H1 (cell line): ENCODE data around the gene GLDC. TPM values are rescaled to one million over a fixed set of nuclear protein-coding genes. Genes with fewer than 3 reads are reported as not detected.
A peak's percentile ranks its signal among the peaks of the same experiment; 100 is the strongest.

Source experiments
- ASH2L ChIP-seq: fragments of 200-600, 300-600 bp; sonication (generic); IDR thresholded peaks from one replicate; pipeline ENCODE4 v1.7.1; 2017; ENCODE audit warnings: low read length
- ATF2 ChIP-seq: IDR thresholded peaks from 2 replicates; pipeline ENCODE4 v1.6.1; 2012; ENCODE audit warnings: low read length, inconsistent platforms
- BACH1 ChIP-seq: IDR thresholded peaks from 2 replicates; pipeline ENCODE4 v1.6.1; 2012; ENCODE audit warnings: low read length, improper control_type of control experiment
- BRCA1 ChIP-seq: IDR thresholded peaks from 2 replicates; pipeline ENCODE4 v1.6.1; 2012; ENCODE audit warnings: low read depth, low read length, improper control_type of control experiment
- CHD2 ChIP-seq: IDR thresholded peaks from 2 replicates; pipeline ENCODE4 v1.6.1; 2012; ENCODE audit warnings: low read length, improper control_type of control experiment
- CREB1 ChIP-seq: IDR thresholded peaks from 2 replicates; pipeline ENCODE4 v1.6.1; 2012; ENCODE audit warnings: inconsistent platforms
- E2F6 ChIP-seq: IDR thresholded peaks from 2 replicates; pipeline ENCODE4 v1.6.1; 2012; ENCODE audit warnings: inconsistent platforms
- EP300 ChIP-seq, 2 experiments: IDR thresholded peaks; 1 replicate in 1 of 2; 2 replicates in 1 of 2; pipeline ENCODE4 v1.6.1; 2011 to 2012; ENCODE audit warnings: low read depth in 2 of 2, low read length in 2 of 2, mild to moderate bottlenecking in 2 of 2, borderline replicate concordance in 1 of 2, inconsistent platforms in 1 of 2, moderate library complexity in 1 of 2
- GTF2F1 ChIP-seq: IDR thresholded peaks from 2 replicates; pipeline ENCODE4 v1.6.1; 2012; ENCODE audit warnings: low read depth, low read length, improper control_type of control experiment, borderline replicate concordance
- HDAC2 ChIP-seq, 2 experiments: fragments of 300-600 bp in 1 of 2; sonication (generic) in 1 of 2; IDR thresholded peaks; 2 replicates each; pipeline ENCODE4 v1.6.1; 2011 to 2012; ENCODE audit warnings: low read depth in 2 of 2, low read length in 2 of 2, mild to moderate bottlenecking in 2 of 2, moderate library complexity in 2 of 2, borderline replicate concordance in 1 of 2, inconsistent platforms in 1 of 2
- KDM4A ChIP-seq: IDR thresholded peaks from one replicate; pipeline ENCODE4 v1.7.1; 2012; ENCODE audit warnings: low read depth, mild to moderate bottlenecking, moderate library complexity, low read length, inconsistent platforms; ENCODE audit not compliant: severe bottlenecking
- MAX ChIP-seq: IDR thresholded peaks from 2 replicates; pipeline ENCODE4 v1.6.1; 2012; ENCODE audit warnings: inconsistent platforms
- NANOG ChIP-seq: IDR thresholded peaks from 2 replicates; pipeline ENCODE4 v1.6.1; 2011; ENCODE audit warnings: low read length, low read depth, mild to moderate bottlenecking, inconsistent platforms; ENCODE audit not compliant: insufficient read depth, poor library complexity, severe bottlenecking
- NRF1 ChIP-seq: IDR thresholded peaks from 2 replicates; pipeline ENCODE4 v1.6.1; 2011; ENCODE audit warnings: mild to moderate bottlenecking, low read depth, low read length, improper control_type of control experiment
- POLR2A ChIP-seq, 2 experiments: IDR thresholded peaks; 1 replicate in 1 of 2; 2 replicates in 1 of 2; pipeline ENCODE4 v1.6.1; 2011; ENCODE audit warnings: low read depth in 2 of 2, low read length in 2 of 2, mild to moderate bottlenecking in 2 of 2; ENCODE audit errors: control extremely low read depth in 1 of 2
- POLR2AphosphoS5 ChIP-seq: IDR thresholded peaks from 2 replicates; pipeline ENCODE4 v1.6.1; 2011; ENCODE audit warnings: low read depth, low read length
- SAP30 ChIP-seq: fragments of 300-600 bp; sonication (generic); IDR thresholded peaks from 2 replicates; pipeline ENCODE4 v1.7.1; 2012; ENCODE audit warnings: low read length, moderate library complexity, mild to moderate bottlenecking, inconsistent platforms; ENCODE audit not compliant: insufficient read depth, insufficient replicate concordance
- TAF1 ChIP-seq: IDR thresholded peaks from 2 replicates; pipeline ENCODE4 v1.6.1; 2011; ENCODE audit warnings: mild to moderate bottlenecking, low read depth, low read length
- TAF7 ChIP-seq: optimal IDR thresholded peaks from 2 replicates; pipeline ENCODE3; 2011; ENCODE audit warnings: low read depth, mild to moderate bottlenecking, inconsistent platforms, low read length, moderate library complexity, borderline replicate concordance
- TBP ChIP-seq: IDR thresholded peaks from 2 replicates; pipeline ENCODE4 v1.6.1; 2011; ENCODE audit warnings: low read depth, low read length, improper control_type of control experiment
- TCF12 ChIP-seq: IDR thresholded peaks from 2 replicates; pipeline ENCODE4 v1.6.1; 2011; ENCODE audit warnings: low read depth, mild to moderate bottlenecking, low read length
- polyA plus RNA-seq, 7 experiments: library from polyadenylated mRNA; depleted of rRNA in 3 of 7; stranded (reverse) in 5 of 7; unstranded in 2 of 7; fragments of >200 nt in 5 of 7; fragments of 200-250 nt in 2 of 7; gene quantifications; 1 replicate in 5 of 7; 2 replicates in 1 of 7; 4 replicates in 1 of 7; pipeline versions ENCODE4 v1.2.1 to v1.2.3, GENCODE V29; 2011 to 2013; ENCODE audit warnings: missing spikeins in 2 of 7, mixed read lengths in 2 of 7
- total RNA-seq: library from RNA; stranded (reverse); fragmentation: NEBNext Ultra II Directional; extraction: Animal tissue kit (Norgen Biotek cat#: 25700); gene quantifications from 2 replicates; pipeline ENCODE4 v1.2.1, GENCODE V29; 2021

The GLDC gene
- total and polyA plus RNA-seq, 2 of the 8 experiments (the other 6 are each of a cell fraction or from before 2014, with no cell fraction given), result 48.8 to 101 TPM

GRCh38 chr9:6681147-6681956 lies 35.8 kb upstream of the GLDC start (continued):
- peak; percentile 89 to 93 for TF ChIP-seq POLR2A (IDR thresholded peaks at IDR 0.05; ENCODE audit: control extremely low read depth in 1 of 2, low read depth in 2 of 2, low read length in 2 of 2)
- TF ChIP-seq NRF1, result peak; percentile 88
- peak; percentile 88 for TF ChIP-seq MAX
- TF ChIP-seq E2F6, result peak; percentile 87
- TF ChIP-seq POLR2AphosphoS5, result peak; percentile 86
- TF ChIP-seq ASH2L, result peak; percentile 75
- TF ChIP-seq BACH1, result peak; percentile 21; the same call in 1 of the 2 replicates
- TF ChIP-seq TAF1, result peak; percentile 89
- TF ChIP-seq CREB1, result peak; percentile 93
- peak; percentile 99 for TF ChIP-seq CHD2
- TF ChIP-seq TCF12, result 0 out of 2 replicates have a peak, but pooled peaks have one; percentile 8
- peak; percentile 86 for TF ChIP-seq GTF2F1
- TF ChIP-seq HDAC2 (IDR thresholded peaks at IDR 0.05; ENCODE audit: borderline replicate concordance in 1 of 2, low read depth in 2 of 2, low read length in 2 of 2), result peak in 1 of 2 experiments; percentile 37; a peak in 3 of 4 replicates
- TF ChIP-seq SAP30, result no peak
- peak; percentile 36 for TF ChIP-seq TAF7
- peak; percentile 99 for TF ChIP-seq KDM4A
- 0 out of 3 replicates have a peak, but pooled peaks of 1 of the 2 experiments have one; percentile 40 for TF ChIP-seq EP300 (IDR thresholded peaks at IDR 0.05; ENCODE audit: borderline replicate concordance in 1 of 2, low read depth in 2 of 2, low read length in 2 of 2)
- TF ChIP-seq ATF2, result no peak
- peak; percentile 62 for TF ChIP-seq TBP
- TF ChIP-seq BRCA1, result peak; percentile 96
- TF ChIP-seq NANOG, result no peak
